ENCODE data around the gene MRPL49.
"Not testable (repeated sequence)": the region's sequence is repeated elsewhere in the genome, so short reads cannot be mapped to it uniquely, and the experiment has no call there.

The MRPL49 gene

DNA sequence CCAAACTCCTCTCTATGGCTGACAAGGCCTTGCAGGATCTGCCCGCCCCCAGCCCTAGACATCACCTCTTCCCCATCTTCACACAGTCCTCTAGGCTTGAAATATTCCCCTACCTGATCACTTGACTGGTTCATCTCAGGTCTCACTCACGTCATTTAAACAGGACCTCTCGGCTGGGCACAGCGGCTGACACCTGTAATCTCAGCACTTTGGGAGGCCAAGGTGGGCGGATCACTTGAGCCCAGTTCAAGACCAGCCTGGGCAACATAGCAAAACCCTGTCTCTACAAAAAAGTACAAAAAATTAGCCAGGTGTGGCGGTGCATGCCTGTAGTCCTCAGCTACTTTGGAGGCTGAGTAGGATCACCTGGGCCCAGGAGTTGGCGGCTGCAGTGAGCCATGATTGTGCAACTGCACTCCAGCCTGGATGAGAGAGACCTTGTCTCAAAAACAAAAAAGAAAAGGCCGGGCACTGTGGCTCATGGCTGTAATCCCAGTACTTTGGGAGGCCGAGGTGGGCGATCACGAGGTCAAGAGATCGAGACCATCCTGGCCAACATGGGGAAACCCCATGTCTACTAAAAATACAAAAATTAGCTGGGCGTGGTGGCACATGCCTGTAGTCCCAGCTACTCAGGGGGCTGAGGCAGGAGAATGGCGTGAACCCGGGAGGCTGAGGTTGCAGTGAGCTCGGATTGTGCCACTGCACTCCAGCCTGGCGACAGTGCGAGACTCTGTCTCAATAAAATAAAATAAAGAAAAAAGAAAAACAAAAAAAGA lies 3.0 kb upstream of the MRPL49 start:
- FAIRE-seq = not testable (repeated sequence)

DNA sequence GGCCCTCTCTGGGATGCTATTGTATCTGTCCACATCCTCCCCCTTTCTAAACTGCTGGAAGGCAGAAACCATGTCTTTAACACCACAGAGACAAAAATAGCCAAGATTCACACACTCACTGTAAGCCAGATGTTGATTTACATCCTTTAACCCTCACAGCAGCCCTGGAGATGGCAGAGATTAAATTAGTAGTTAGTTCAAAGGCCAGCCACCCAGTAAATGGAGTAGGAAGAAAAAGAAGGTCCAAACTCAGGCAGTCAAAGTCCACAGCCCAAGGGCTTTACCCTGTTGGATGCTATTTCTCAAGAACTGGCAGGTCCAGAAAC lies 2.5 kb upstream of the MRPL49 start:
- FAIRE-seq = no peak

DNA sequence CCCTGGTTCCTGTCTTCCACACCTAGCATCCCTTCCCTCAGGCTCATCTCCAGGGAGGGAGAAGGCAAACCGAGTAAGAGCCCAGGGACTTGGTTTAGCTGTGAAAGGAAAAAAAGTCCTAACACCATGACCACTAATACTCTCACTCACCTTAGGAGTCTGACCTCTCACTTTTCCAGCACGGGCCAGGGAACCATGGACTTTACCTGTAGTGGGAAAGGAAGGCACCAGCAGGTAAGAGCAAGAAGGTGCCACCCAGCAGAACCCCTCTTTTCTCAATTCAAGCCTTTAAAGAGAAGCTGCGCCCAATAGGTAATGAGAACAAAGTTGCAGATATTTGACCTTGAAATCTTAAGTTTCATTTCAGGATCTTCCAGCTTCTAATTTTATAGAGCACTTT lies 1.3 kb upstream of the MRPL49 start:
- no peak for FAIRE-seq

DNA sequence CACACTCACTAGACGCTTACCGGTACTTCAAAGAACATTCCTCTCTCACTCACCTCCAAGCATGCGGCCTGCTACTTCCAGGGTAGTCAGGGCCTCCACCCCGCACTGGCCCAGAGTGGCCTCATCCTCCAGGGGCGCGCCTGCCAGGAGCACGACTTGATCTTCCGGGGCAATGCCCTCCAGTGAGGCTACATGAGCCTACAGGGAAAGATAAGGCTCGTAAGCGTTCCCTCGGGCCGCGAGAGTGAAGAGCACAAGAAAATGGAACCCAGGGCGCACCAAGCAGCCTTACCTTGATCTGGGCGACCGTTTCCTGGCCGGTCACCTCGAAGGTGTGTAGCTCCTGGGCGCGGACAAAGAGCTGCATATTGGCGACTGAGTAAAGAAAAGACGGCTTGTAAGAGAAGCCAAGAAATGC lies 665 bp upstream of the MRPL49 start:
- FAIRE-seq = no peak

DNA sequence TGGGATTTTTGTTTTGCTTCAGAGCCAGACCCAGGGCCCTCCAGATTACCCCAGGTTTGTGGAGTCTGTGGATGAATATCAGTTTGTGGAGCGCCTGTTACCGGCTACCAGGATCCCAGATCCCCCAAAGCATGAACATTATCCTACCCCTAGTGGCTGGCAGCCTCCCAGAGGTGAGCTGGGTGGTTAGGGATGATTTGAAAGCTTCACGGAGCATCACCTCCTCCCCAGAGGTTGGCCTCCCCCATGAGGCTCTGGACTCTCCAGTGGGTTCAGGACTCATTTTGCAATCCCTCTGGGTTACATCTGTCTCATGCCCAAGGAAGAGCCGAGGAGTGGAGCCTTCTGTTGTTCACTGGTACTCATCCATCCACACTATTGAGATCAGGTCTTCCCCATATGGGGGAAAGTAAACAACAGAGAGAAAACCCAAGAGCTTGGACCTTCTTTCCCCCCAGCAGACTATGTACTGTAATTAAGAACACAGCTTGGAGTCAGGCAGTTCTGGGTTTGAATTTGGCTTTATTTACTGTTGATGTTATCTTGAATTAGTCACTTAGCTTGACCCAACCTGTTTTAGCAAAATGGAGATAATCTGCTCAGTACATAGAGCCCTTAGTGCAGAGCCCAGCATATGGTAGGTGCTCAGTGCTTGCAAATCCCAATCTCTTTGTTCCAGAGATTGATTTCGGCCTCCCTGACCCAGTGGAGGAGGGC lies 2.5 kb downstream of the MRPL49 start:
- no peak for FAIRE-seq

DNA sequence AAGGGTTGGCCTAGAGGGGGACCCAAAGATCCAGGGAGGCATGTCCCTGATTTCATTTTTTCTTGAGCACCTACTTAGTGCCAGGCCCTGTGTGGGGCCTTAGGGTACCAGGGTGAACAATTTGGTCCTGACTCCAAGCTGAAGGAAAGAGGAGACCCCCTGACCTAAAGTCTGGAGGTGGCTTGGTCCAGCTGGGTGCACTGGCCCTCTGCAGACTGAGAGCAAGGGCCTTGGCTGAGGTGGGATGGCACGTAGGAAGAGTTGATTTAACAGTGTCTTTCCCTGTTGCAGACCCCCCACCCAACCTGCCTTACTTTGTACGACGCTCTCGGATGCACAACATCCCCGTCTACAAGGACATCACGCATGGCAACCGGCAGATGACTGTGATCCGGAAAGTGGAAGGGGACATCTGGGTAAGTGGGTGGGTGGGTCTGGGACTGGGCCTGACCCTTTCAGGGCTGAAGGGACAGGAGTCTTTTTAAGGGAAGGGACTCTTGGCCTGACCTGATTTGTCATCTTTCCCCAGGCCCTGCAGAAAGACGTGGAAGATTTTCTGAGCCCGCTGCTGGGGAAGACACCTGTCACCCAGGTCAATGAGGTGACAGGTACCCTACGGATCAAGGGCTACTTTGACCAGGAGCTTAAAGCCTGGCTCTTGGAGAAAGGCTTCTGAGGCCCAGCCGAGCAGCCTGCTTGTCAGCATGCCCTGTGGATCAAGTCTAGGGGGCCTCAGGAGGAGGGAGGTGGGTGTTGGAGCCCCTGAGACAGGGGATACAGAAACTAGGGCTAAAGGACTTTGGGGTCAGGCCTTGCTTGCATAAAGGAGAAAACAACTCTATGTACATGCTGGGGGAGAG lies 3.3 kb downstream of the MRPL49 start:
- no peak for FAIRE-seq

DNA sequence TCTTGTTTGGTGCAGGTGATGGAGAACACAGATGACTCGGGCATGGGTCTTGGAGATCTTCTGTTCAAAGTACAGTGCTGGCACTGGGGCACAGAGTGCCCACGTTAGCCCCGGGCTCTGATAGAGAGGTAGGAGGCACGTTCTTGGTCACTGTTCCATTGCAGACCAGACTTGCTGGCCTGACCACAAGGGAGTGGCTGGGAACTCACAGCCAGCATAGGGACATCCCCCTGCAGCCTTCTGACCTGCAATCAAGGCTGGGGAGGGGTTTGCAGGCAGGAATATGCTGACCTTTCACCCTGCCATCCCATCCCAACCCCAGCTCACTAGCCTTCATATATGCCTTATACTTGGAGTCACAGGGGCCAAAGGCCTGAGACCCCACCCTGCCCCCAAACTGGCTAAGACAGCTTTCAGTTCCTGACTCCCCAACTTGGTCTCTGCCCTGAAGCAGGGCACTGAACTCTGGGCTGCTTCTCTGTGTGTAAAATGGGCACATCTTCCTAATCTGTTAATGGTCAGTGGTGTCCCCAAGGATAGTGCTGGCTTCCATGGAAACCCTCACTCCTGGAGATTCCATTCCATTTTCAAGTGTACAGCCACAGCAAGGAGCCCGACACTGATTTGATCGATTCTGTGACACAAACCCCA lies 4.6 kb downstream of the MRPL49 start:
- no peak for FAIRE-seq

DNA sequence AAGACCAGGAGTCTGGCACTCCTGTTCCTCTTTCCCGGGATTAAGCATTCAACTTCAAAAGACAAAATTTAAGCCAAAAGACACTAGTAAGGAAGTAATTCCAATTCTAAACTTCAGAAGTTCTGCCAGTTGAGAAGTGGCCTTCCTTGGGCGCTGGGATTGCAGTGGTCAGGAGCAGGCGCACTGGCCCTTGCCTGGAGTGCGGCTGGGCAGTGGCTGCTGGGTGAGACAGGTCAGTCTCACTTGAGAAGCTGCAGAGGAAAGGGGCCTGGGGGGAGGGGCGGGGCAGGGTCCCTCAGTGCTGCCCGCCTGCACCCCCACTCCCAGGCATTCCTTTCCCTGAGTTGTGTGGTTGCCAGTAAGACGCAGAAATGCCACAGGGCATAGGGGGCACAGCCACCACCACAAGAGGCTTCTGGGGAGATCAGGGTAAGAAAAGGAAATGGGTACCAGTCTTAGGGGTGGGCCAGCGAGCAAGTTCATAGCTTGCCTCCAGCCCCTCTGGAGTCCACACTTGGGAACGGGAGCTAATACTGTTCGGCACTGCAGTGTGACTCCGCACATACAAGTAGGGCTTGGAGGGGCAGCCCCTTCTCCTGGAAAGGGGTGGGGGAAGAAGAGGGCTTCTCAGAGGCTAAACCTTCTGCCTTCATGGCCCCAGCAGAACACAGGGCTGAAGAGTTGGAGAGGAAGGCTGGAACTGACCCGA lies 5.5 kb downstream of the MRPL49 start:
- no peak for FAIRE-seq

DNA sequence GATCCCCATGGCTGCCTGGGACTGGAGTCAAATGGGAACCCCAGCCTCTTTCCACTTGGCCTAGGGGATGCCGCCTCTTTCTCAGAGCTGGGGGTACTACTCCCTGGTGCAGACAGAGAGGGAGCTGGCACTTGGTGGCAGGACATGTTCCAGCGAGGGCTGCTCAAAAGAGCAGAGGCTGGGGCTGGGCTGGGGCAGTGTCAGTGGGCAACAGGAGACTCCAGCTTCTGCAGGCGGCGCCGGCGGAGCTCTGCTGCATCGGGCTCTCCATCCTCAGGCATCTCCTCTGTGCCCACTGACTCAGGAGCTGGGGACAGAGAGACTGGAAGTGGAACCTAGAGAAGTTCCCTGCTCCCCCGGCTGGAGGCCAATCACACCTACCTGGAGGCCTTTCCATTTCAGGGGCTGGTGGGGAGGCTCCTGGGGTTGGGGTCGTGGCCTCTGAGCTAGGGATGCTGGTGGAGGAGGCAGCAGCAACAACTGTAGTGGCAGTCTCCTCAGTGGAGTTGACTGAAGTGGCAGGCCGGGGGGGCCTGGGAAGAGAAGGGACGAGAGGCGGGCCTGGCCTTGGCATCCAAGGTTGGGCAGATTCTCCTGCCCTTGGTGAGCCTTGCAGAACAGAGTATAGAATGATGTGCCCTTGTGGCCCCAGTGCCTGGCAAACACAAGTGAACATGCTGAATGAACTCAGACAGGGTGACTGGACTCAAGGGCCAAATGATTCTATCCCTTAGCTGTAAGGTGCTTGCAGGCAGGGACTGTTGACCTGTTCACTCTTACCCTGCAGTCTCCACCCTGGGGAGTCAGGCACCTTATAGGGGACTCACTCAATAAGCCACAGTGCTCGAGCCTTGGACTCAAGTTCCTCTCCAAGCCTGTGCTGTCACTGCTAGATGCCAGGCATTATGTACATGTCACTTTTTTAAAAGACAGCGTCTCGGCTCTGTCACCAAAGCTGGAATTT lies 6.3 kb downstream of the MRPL49 start:
- FAIRE-seq = no peak

DNA sequence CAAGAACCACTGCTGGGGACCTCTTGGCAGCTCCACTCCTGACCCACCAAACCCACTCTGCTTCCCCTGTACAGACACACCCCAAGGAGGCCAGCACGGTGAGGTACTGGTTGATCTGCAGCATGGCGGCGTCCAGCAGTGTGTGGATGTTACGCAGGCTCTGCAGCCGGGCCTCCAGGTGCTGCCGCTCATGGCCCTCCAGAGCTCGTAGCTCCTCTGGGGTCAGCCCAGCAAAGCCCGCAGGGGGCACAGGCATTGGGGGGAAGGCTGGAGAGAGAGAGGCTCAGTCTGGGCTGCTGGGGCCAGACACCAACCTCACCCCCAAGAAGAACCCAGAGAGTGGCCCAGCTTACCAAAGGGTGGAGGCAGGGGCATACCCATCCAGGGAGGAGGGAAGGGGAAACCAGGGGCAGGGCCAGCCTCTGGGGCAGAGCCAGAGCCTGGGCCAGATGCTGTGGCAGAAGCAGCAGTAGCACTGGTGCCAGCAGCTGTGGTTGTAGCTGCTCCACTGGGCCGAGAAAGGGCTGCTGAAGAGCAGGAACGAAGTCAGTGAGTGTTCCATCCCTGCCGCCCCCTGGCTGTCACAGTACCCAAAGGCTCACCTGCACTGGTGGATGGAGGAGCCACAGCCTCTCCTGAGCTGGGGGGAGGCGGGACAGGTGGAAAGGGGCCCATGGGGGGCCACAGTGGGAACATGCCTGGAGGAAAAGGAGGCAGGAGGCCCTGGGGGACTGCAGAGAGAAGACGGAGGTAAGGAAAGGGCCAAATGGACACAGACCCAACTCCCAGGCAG lies 7.7 kb downstream of the MRPL49 start:
- FAIRE-seq = no peak

DNA sequence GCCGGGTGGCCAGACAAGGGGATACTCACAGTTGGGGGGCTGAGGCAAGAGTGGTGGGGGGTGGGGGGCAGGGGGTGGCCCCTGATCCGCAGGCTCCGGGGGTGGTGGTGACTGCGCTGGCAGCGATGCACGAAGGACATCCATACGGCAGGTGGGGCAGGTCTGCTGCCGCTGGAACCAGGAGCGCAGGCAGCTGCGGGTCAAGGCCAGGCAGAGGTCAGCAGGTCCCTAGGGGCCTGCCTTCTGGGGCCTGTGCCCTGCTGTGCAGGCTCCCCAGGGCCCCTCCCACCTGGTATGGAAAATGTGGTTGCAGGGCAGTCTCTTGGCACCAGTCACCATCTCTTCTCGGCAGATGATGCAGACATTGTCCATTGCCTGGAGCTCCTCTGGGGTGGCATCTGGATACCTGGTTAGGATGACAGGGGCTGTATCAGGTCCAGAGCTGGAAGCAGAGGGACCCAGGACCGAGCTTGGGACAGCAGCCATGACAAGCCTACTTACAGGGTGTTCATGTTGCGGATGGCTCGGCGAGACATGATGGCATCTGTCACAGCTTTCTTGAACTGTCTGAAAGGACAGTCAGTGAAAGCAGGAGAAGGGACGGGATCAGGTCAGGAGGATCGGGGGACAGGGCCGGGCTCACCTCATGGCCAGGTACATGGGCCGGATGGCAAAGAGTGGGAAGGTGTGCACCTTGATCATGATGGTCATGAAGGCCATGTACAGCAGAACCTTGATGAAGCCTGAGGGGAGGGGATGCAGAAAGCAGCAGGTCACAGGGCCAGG lies 8.7 kb downstream of the MRPL49 start:
- FAIRE-seq = no peak

DNA sequence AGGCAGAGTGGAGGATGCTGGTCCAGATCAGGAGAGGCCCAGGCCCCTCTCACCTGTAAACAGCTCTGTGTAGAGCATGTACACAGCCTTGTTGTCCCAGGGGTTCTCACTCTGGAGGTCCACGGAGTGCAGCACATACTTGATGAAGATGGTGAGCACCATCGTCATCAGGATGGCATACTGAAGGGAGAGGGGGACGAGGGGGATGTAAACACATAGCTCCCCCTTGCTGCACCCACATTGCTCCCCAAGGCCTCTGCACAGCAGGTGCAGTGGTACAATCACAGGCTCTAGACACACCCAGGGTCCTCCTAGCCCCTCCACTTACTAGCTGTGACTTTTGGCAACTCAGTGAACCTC lies 9.3 kb downstream of the MRPL49 start:
- no peak for FAIRE-seq

DNA sequence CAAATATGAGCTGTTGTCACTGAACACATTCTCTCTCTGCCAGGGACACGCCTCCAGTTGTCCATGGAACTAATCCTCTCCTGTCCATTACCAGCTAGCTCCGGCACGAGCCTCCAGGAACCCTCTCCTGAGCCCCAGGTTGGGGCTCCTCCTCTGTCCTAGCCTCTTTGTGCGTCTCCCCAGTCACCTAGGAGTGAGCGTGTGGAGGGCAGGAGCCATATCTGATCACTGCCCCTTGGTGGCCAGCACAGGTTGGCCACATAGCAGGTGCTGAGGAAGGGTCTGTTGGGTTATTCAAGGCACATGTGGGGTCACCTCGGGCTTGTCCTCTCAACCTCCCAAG lies 9.7 kb downstream of the MRPL49 start:
- FAIRE-seq = no peak

DNA sequence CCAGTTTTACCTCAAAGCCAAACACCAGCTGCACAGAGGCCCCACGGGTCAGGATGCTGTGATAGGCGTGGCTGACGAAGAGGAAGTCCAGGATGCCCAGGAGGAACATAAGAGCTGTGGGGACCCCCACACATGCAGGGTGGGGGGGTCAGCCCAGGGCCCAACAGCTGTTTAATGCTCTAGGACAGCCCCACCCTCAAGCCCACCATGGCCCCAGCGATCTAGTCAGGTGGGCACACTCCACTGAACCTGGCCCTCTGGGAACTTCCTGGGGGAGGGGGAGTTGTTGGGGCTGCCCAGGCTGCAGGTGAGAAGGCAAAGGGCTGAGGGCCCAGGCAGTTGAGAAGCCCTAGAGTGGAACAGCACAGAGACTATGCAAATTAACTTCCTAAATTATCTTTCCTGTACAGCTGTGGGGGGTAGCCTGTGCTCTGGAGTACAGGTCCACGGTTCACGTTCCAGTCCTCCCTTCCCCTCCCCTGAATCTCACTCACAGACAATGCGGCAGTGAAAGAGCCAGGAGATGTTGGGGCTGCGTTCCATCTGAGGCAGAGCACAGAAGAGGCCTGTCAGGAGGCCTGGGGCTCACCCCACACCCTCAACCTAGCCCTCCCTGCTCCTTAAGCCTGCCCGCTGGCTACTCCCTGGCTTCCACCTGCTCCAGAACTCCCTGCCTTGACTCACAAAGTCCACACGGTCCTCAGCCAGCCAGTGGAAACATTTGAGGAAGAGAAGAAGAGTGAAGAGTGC lies 10.3 kb downstream of the MRPL49 start:
- no peak for FAIRE-seq

DNA sequence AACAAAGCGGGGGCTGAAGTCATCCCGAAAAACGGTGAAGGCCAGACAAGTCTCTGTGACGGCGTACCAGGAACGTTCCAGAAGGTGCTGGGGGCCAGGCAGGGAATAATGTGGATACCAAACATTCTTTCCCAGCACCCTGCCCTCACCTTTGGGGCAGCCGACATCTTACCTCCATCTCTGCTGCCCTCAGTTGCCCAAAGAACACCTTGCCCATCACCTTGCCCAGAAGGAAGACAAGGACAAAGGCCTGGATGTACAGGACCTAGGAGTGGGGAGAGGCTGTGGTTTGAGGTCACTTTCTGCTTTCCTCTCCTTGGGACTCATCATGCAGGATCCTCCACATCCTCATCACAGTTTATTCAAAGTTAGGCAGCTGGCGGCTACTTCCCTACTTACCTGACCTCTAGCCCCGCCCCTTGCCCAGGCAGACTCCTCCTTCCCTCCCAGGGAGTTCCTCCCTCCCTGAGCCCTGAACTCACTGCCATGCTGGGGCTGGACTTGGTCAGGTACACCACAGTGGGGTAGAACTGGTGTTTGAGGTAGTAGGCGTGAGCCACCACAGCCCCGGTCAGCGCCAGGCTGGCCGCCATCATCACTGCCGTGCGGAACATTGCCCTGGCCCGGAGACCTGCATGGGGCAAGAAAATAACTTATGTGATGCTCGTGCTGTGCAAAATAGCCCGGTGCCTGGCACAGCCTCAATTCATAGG lies 11.0 kb downstream of the MRPL49 start:
- FAIRE-seq = no peak

DNA sequence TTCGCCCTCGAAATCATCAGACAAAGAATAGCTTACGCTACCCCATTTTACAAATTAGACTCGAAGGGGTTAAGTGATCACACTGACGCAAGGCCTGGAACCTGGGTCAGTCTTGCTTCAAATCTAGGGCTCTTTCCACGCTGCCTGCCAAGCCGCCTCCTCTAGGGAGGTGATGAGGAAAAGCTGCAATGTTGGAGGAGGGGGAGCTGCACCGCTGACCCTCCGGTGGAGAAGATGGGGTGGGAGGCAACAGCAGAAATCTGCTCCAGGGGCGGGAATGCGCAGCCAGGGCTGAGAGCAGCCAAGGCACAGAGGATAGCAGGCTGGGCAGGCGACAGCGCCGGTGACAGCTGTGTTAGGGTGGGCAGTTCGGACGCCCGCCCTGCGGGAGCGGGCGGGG lies 11.6 kb downstream of the MRPL49 start:
- no peak for FAIRE-seq

DNA sequence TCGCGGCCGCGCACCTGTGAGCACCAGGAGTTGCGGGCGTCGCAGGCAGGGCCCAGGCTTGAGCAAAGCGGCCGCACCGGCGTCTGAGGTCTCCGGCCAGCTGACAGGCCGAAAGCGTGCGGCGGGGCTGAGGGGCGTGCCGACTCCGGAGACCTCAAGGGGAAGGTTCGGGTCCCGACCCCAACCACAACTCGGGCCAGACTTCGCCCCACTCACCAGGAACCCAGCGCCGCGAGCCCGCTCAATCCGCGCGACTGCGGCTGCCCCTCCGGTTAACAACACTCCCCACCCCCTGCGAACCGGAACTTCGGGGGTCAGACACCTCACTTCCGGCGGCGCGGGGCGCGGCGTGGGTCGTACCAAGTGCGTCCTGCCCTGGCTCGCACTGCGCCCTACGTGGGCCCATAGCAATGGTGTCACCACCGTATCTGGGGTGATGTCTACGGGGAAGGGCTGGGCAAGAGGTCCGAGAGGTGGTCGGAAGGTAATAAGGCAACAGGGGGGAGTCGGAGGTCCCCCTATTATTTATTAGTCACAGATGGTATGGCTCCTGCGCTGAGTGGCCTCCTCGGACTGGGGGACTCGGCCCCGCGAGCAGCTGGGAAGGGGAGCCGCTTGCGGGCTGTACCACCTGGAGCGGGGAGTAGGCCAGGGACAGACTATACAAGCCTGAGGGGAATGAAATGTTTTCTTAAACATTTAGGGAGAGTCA lies 12.3 kb downstream of the MRPL49 start, which contains the start of gene SYVN1:
SYVN1 (minus strand) TSS at position 280 of the 712 bp plus-strand sequence. CDS start 918 bp downstream, outside the sequence.
- no peak for FAIRE-seq
